WERI-Rb-1 (cell line): Measurements from ENCODE around the gene WNT10A.
"Not testable (repeated sequence)": the region's sequence is repeated elsewhere in the genome, so short reads cannot be mapped to it uniquely, and the experiment has no call there.

Experiments
- DNase-seq: peaks from one replicate; pipeline ENCODE4 v3.0.0-alpha.2; 2020
- H3K27ac ChIP-seq: fragments of 250-450 bp; sonication (Bioruptor Pico); 2 replicates; pipeline ENCODE4 v1.5.1; 2020; ENCODE audit warnings: mild to moderate bottlenecking, moderate library complexity
- H3K27me3 ChIP-seq: fragments of 250-450 bp; sonication (Bioruptor Pico); 2 replicates; pipeline ENCODE4 v1.5.1; 2021; ENCODE audit warnings: mild to moderate bottlenecking, low read depth, moderate library complexity; ENCODE audit not compliant: insufficient read depth, severe bottlenecking
- H3K36me3 ChIP-seq: fragments of 250-450 bp; sonication (Bioruptor Pico); 2 replicates; pipeline ENCODE4 v1.5.1; 2020; ENCODE audit warnings: mild to moderate bottlenecking, moderate library complexity
- H3K4me3 ChIP-seq: 2 replicates; pipeline ENCODE4 v1.5.1; 2011; ENCODE audit warnings: low read depth, mild to moderate bottlenecking, control low read depth, low read length
- H3K9me3 ChIP-seq: fragments of 250-450 bp; sonication (Bioruptor Pico); 2 replicates; pipeline ENCODE4 v1.5.1; 2021; ENCODE audit warnings: mild to moderate bottlenecking, moderate library complexity; ENCODE audit not compliant: severe bottlenecking
- CTCF ChIP-seq: IDR thresholded peaks from 2 replicates; pipeline ENCODE4 v1.5.1; 2011; ENCODE audit warnings: low read depth, mild to moderate bottlenecking, control low read depth, inconsistent platforms, low read length

The WNT10A gene

DNA sequence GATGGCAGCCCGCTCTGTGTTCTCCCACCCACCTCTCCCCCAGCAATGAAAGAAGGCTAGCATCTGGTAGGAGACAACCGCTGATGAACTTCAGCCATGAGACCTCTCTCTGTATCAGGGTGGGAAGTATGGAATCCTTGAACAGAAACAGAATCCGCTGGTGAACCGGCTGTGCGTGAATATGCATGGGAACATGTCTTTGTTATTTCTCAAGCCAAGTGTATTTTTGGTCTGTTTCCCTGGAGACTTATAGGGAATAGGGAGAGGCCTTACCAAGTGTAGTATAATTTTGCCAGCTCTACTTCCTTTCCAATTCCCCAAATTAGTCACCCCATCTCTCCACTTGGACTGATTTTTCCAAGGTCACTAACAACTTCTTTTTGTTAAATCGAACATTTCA is 30.1 kb downstream of the WNT10A start:
- Histone ChIP-seq H3K27ac (no peak overlapping the region), H3K36me3 (no peaks in the 10 kb centered on the region), H3K27me3 (no peaks in the 10 kb centered on the region), H3K4me3 (no peak overlapping the region), H3K9me3 (no peaks in the 10 kb centered on the region)
- no peak for DNase-seq
- no peak for TF ChIP-seq CTCF

DNA sequence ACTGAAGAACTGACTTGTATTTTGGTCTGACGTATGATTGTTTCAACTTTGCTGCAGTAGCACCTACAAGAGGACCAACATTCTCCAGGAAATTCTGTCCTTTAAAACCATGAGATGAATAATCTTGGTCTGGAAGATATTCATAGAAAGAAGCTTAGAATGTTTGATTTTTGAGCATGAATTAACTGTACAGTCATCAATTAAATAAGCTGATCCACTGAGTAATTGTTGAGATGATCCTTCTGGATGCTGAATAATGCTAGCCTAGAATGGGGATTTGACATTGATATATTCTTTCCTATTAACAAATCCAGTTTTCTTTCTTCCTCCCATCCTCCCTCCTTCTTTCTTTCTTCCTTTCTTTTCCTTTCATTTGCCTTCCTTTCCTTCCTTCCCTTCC is 39.9 kb downstream of the WNT10A start:
- Histone ChIP-seq H3K36me3 (no peaks in the 10 kb centered on the region), H3K27ac (no peak overlapping the region), H3K27me3 (no peaks in the 10 kb centered on the region), H3K4me3 (no peak overlapping the region), H3K9me3 (peaks cover 9% of the 10 kb centered on the region)
- no peak for TF ChIP-seq CTCF
- DNase-seq: no peak

GRCh38 chr2:218924757-218925156 is 44.1 kb downstream of the WNT10A start:
- Histone ChIP-seq H3K36me3 (no peaks in the 10 kb centered on the region), H3K4me3 (no peak overlapping the region), H3K9me3 (peaks cover 9% of the 10 kb centered on the region), H3K27ac (no peak overlapping the region), H3K27me3 (no peaks in the 10 kb centered on the region)
- DNase-seq: no peak
- TF ChIP-seq CTCF: no peak

DNA sequence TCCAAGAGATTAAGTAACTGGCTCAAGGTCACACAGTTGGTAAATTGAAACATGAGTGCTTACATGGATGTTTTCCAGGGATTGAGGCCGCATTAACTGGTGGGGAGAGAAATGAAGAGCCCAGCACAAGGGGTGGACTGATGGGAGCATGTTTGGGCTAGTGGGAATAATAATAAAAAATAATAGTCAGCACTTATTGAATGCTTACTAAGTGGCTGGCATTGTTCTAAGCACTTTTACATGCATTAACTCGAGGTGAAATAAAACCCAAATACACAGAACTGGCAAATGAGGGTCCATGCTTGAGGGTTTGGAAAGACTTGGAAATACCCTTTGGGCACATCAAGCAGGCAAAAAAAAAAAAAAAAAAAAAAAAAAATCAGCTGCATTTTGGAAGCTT is 44.8 kb downstream of the WNT10A start:
- Histone ChIP-seq H3K9me3 (peaks cover 9% of the 10 kb centered on the region), H3K27me3 (no peaks in the 10 kb centered on the region), H3K36me3 (no peaks in the 10 kb centered on the region), H3K27ac (no peak overlapping the region), H3K4me3 (no peak overlapping the region)
- TF ChIP-seq CTCF: no peak
- DNase-seq: no peak

DNA sequence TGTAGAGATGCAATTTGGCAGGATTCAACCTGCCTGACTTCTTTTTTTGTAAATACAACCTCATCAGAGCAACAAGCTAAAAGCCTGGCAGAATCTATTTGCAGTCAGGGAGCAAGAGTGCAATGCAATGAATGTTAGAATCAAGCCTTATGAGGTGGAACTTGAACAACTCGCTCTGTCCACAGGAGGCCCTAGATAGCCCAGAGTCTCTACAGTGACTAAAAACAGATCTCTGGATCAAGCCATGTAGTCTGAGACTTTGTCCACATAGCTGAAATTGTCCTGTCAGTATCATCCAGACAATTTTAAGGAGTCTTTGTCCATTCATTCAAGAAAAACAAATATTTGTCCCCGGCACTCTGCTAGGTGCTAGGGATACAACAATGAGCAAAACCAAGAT is 46.8 kb downstream of the WNT10A start:
- H3K27ac ChIP-seq: no peak overlapping the region
- DNase-seq: no peak
- H3K36me3 ChIP-seq: no peaks in the 10 kb centered on the region
- no peak overlapping the region for H3K4me3 ChIP-seq
- no peak for TF ChIP-seq CTCF
- H3K9me3 ChIP-seq: peaks cover 9% of the 10 kb centered on the region
- H3K27me3 ChIP-seq: no peaks in the 10 kb centered on the region

GRCh38 chr2:218927876-218928275 is 47.2 kb downstream of the WNT10A start:
- no peak for TF ChIP-seq CTCF
- Histone ChIP-seq H3K9me3 (peaks cover 9% of the 10 kb centered on the region), H3K4me3 (no peak overlapping the region), H3K27ac (no peak overlapping the region), H3K27me3 (no peaks in the 10 kb centered on the region), H3K36me3 (no peaks in the 10 kb centered on the region)
- no peak for DNase-seq

GRCh38 chr2:218930488-218930887 is 49.8 kb downstream of the WNT10A start:
- not testable (repeated sequence) for H3K4me3 ChIP-seq, H3K36me3 ChIP-seq, H3K27ac ChIP-seq, DNase-seq, H3K27me3 ChIP-seq, H3K9me3 ChIP-seq

- not testable (repeated sequence) for H3K4me3 ChIP-seq, DNase-seq, H3K36me3 ChIP-seq, H3K9me3 ChIP-seq, H3K27ac ChIP-seq, H3K27me3 ChIP-seq
Observed at GRCh38 chr2:218931751-218932150, 51.1 kb downstream of the WNT10A start.
